GM23338 (cell line): Measurements from ENCODE around the gene PSMA1. TPM values are rescaled to one million over a fixed set of nuclear protein-coding genes. Genes with fewer than 3 reads are reported as not detected.

Source experiments
- ATAC-seq: fragments of 200-7000 bp; cut with Tn5 transposase; 3 replicates; pipeline ENCODE4 v1.9.1; 2020
- DNase-seq: peaks from one replicate; pipeline ENCODE4 v3.0.0-alpha.2; 2015; ENCODE audit warnings: low spot score
- H2AFZ ChIP-seq: fragments of 200-600 bp; sonication (generic); 2 replicates; pipeline ENCODE4 v1.8.0; 2016; ENCODE audit warnings: antibody characterized with exemption, mild to moderate bottlenecking, moderate library complexity
- H3F3A ChIP-seq: fragments of 200-600 bp; sonication (generic); replicated peaks from 2 replicates; pipeline ENCODE4 v1.8.0; 2017; ENCODE audit warnings: antibody characterized with exemption, mixed run types, low read depth
- H3K27ac ChIP-seq: fragments of 200-600 bp; sonication (generic); 2 replicates; pipeline ENCODE4 v1.6.1; 2016; ENCODE audit warnings: low read depth
- H3K27me3 ChIP-seq: fragments of 200-600 bp; sonication (generic); 2 replicates; pipeline ENCODE4 v1.8.0; 2016; ENCODE audit warnings: mild to moderate bottlenecking, mixed run types, moderate library complexity; ENCODE audit not compliant: insufficient read depth
- H3K36me3 ChIP-seq: fragments of 200-600 bp; sonication (generic); 2 replicates; pipeline ENCODE4 v1.8.0; 2016; ENCODE audit warnings: mild to moderate bottlenecking; ENCODE audit not compliant: insufficient read depth
- H3K4me1 ChIP-seq: fragments of 200-600 bp; sonication (generic); 2 replicates; pipeline ENCODE4 v1.8.0; 2016; ENCODE audit warnings: mild to moderate bottlenecking, moderate library complexity; ENCODE audit not compliant: insufficient read depth
- H3K4me2 ChIP-seq: fragments of 200-600 bp; sonication (generic); 2 replicates; pipeline ENCODE4 v1.7.1; 2017; ENCODE audit warnings: mixed run types
- H3K4me3 ChIP-seq: fragments of 200-600 bp; sonication (generic); 2 replicates; pipeline ENCODE4 v1.6.1; 2016; ENCODE audit warnings: mixed run types
- H3K79me2 ChIP-seq: fragments of 200-600 bp; sonication (generic); replicated peaks from 2 replicates; pipeline ENCODE4 v1.8.0; 2017; ENCODE audit warnings: mild to moderate bottlenecking; ENCODE audit not compliant: insufficient read depth
- H3K9me2 ChIP-seq: fragments of 200-600 bp; sonication (generic); 2 replicates; pipeline ENCODE4 v1.8.0; 2017; ENCODE audit not compliant: insufficient read depth
- H4K20me1 ChIP-seq: fragments of 200-600 bp; sonication (generic); replicated peaks from 2 replicates; pipeline ENCODE4 v1.8.0; 2017; ENCODE audit warnings: mild to moderate bottlenecking; ENCODE audit not compliant: insufficient read depth
- H3K27ac Mint-ChIP-seq: 2 replicates; pipeline ENCODE4 v1.8.0; 2020; ENCODE audit warnings: inconsistent platforms, mild to moderate bottlenecking, moderate library complexity, mixed read lengths
- H3K27me3 Mint-ChIP-seq: 3 replicates; pipeline ENCODE4 v1.8.0; 2022; ENCODE audit warnings: low read depth, mild to moderate bottlenecking, moderate library complexity, mixed read lengths, inconsistent platforms; ENCODE audit not compliant: insufficient read depth, poor library complexity
- H3K36me3 Mint-ChIP-seq: 3 replicates; pipeline ENCODE4 v1.8.0; 2021; ENCODE audit warnings: low read depth, mild to moderate bottlenecking, inconsistent platforms, moderate library complexity, mixed read lengths
- H3K4me1 Mint-ChIP-seq: 3 replicates; pipeline ENCODE4 v1.8.0; 2020; ENCODE audit warnings: mild to moderate bottlenecking, inconsistent platforms, mixed read lengths
- H3K4me3 Mint-ChIP-seq: 3 replicates; pipeline ENCODE4 v1.8.0; 2021; ENCODE audit warnings: moderate library complexity, mild to moderate bottlenecking, inconsistent platforms, mixed read lengths
- H3K9me3 Mint-ChIP-seq: 3 replicates; pipeline ENCODE4 v1.8.0; 2020; ENCODE audit warnings: moderate library complexity, mild to moderate bottlenecking, inconsistent platforms, mixed read lengths
- CREB1 ChIP-seq: fragments of 250-450 bp; sonication (Bioruptor Pico); IDR thresholded peaks from 2 replicates; pipeline ENCODE4 v1.5.0; 2020; ENCODE audit warnings: low read depth, mild to moderate bottlenecking, moderate library complexity
- EZH2 ChIP-seq: fragments of 200-600 bp; sonication (generic); IDR thresholded peaks from one replicate; pipeline ENCODE4 v1.8.0; 2017; ENCODE audit warnings: antibody characterized with exemption, mild to moderate bottlenecking, low read depth; ENCODE audit not compliant: unreplicated experiment
- EZH2phosphoT487 ChIP-seq: fragments of 200-600 bp; sonication (generic); IDR thresholded peaks from one replicate; pipeline ENCODE4 v1.8.1; 2018; ENCODE audit warnings: antibody characterized with exemption; ENCODE audit not compliant: unreplicated experiment
- JUNB ChIP-seq: IDR thresholded peaks from one replicate; pipeline ENCODE4 v1.6.1; 2016; ENCODE audit warnings: antibody characterized with exemption; ENCODE audit not compliant: unreplicated experiment
- NANOG ChIP-seq: IDR thresholded peaks from 2 replicates; pipeline ENCODE4 v1.6.1; 2016; ENCODE audit warnings: antibody characterized with exemption, borderline replicate concordance
- POLR2AphosphoS5 ChIP-seq: IDR thresholded peaks from 2 replicates; pipeline ENCODE4 v1.6.1; 2016; ENCODE audit warnings: antibody characterized with exemption, low read depth
- STAT1 ChIP-seq: IDR thresholded peaks from one replicate; pipeline ENCODE4 v1.6.1; 2016; ENCODE audit warnings: antibody characterized with exemption; ENCODE audit not compliant: unreplicated experiment
- ZNF114 ChIP-seq: fragments of 250-450 bp; sonication (Bioruptor Pico); IDR thresholded peaks from 2 replicates; pipeline ENCODE4 v1.5.0; 2020; ENCODE audit warnings: mild to moderate bottlenecking, moderate library complexity
- ZNF331 ChIP-seq: fragments of 250-450 bp; sonication (Bioruptor Pico); IDR thresholded peaks from 2 replicates; pipeline ENCODE4 v1.5.0; 2020; ENCODE audit warnings: low read depth, mild to moderate bottlenecking, moderate library complexity
- polyA plus RNA-seq: library from polyadenylated mRNA; unstranded; fragments of >200 nt; fragmentation: Nextera tagmentation; extraction: Ambion mirVana; gene quantifications from 2 replicates; pipeline ENCODE4 v1.2.1, GENCODE V29; 2016
- total RNA-seq: library from RNA; depleted of rRNA; stranded (reverse); fragments of >200 nt; shearing (Covaris generic); gene quantifications from 2 replicates; pipeline ENCODE4 v1.2.3, GENCODE V29; 2014
- TF ChIP-seq, protein P1 (sequence below): fragments of 250-450 bp; sonication (Bioruptor Pico); IDR thresholded peaks from 2 replicates; pipeline ENCODE4 v1.5.0; 2020; ENCODE audit warnings: mild to moderate bottlenecking, moderate library complexity
- TF ChIP-seq, protein P2 (sequence below): IDR thresholded peaks from one replicate; pipeline ENCODE4 v1.6.1; 2018; ENCODE audit warnings: antibody characterized with exemption; ENCODE audit not compliant: unreplicated experiment
- TF ChIP-seq, protein P3 (sequence below), 2 experiments: fragments of 200-600 bp in 1 of 2; sonication (generic) in 1 of 2; conservative IDR thresholded peaks; 2 replicates each; pipeline versions ENCODE4 v1.5.1 to v1.6.1; 2016 to 2017; ENCODE audit warnings: antibody characterized with exemption in 2 of 2, low read depth in 2 of 2, mild to moderate bottlenecking in 2 of 2, moderate library complexity in 1 of 2
- TF ChIP-seq, protein P4 (sequence below): IDR thresholded peaks from 2 replicates; pipeline ENCODE4 v1.6.1; 2016; ENCODE audit warnings: antibody characterized with exemption

The PSMA1 gene
- total and polyA plus RNA-seq, 2 experiments from 2014 or later = 169 to 338 TPM

GRCh38 chr11:14506532-14506931 is 13.7 kb downstream of the PSMA1 start:
- Mint-ChIP-seq H3K4me3 (no peak overlapping the region), H3K27me3 (peaks cover 3% of the 10 kb centered on the region), H3K9me3 (no peaks in the 10 kb centered on the region), H3K4me1 (no peaks in the 10 kb centered on the region; the same call in 2 of the 3 replicates), H3K36me3 (peaks cover 65% of the 10 kb centered on the region), H3K27ac (no peak overlapping the region)
- no peak overlapping the region for H3K4me3 ChIP-seq
- TF ChIP-seq, protein P1, sequence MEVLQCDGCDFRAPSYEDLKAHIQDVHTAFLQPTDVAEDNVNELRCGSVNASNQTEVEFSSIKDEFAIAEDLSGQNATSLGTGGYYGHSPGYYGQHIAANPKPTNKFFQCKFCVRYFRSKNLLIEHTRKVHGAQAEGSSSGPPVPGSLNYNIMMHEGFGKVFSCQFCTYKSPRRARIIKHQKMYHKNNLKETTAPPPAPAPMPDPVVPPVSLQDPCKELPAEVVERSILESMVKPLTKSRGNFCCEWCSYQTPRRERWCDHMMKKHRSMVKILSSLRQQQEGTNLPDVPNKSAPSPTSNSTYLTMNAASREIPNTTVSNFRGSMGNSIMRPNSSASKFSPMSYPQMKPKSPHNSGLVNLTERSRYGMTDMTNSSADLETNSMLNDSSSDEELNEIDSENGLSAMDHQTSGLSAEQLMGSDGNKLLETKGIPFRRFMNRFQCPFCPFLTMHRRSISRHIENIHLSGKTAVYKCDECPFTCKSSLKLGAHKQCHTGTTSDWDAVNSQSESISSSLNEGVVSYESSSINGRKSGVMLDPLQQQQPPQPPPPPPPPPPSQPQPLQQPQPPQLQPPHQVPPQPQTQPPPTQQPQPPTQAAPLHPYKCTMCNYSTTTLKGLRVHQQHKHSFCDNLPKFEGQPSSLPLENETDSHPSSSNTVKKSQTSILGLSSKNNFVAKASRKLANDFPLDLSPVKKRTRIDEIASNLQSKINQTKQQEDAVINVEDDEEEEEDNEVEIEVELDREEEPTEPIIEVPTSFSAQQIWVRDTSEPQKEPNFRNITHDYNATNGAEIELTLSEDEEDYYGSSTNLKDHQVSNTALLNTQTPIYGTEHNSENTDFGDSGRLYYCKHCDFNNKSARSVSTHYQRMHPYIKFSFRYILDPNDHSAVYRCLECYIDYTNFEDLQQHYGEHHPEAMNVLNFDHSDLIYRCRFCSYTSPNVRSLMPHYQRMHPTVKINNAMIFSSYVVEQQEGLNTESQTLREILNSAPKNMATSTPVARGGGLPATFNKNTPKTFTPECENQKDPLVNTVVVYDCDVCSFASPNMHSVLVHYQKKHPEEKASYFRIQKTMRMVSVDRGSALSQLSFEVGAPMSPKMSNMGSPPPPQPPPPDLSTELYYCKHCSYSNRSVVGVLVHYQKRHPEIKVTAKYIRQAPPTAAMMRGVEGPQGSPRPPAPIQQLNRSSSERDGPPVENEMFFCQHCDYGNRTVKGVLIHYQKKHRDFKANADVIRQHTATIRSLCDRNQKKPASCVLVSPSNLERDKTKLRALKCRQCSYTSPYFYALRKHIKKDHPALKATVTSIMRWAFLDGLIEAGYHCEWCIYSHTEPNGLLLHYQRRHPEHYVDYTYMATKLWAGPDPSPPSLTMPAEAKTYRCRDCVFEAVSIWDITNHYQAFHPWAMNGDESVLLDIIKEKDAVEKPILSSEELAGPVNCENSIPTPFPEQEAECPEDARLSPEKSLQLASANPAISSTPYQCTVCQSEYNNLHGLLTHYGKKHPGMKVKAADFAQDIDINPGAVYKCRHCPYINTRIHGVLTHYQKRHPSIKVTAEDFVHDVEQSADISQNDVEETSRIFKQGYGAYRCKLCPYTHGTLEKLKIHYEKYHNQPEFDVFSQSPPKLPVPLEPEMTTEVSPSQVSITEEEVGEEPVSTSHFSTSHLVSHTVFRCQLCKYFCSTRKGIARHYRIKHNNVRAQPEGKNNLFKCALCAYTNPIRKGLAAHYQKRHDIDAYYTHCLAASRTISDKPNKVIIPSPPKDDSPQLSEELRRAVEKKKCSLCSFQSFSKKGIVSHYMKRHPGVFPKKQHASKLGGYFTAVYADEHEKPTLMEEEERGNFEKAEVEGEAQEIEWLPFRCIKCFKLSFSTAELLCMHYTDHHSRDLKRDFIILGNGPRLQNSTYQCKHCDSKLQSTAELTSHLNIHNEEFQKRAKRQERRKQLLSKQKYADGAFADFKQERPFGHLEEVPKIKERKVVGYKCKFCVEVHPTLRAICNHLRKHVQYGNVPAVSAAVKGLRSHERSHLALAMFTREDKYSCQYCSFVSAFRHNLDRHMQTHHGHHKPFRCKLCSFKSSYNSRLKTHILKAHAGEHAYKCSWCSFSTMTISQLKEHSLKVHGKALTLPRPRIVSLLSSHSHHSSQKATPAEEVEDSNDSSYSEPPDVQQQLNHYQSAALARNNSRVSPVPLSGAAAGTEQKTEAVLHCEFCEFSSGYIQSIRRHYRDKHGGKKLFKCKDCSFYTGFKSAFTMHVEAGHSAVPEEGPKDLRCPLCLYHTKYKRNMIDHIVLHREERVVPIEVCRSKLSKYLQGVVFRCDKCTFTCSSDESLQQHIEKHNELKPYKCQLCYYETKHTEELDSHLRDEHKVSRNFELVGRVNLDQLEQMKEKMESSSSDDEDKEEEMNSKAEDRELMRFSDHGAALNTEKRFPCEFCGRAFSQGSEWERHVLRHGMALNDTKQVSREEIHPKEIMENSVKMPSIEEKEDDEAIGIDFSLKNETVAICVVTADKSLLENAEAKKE = no peak
- no peak for TF ChIP-seq NANOG
- no peak for TF ChIP-seq STAT1
- TF ChIP-seq, protein P2, sequence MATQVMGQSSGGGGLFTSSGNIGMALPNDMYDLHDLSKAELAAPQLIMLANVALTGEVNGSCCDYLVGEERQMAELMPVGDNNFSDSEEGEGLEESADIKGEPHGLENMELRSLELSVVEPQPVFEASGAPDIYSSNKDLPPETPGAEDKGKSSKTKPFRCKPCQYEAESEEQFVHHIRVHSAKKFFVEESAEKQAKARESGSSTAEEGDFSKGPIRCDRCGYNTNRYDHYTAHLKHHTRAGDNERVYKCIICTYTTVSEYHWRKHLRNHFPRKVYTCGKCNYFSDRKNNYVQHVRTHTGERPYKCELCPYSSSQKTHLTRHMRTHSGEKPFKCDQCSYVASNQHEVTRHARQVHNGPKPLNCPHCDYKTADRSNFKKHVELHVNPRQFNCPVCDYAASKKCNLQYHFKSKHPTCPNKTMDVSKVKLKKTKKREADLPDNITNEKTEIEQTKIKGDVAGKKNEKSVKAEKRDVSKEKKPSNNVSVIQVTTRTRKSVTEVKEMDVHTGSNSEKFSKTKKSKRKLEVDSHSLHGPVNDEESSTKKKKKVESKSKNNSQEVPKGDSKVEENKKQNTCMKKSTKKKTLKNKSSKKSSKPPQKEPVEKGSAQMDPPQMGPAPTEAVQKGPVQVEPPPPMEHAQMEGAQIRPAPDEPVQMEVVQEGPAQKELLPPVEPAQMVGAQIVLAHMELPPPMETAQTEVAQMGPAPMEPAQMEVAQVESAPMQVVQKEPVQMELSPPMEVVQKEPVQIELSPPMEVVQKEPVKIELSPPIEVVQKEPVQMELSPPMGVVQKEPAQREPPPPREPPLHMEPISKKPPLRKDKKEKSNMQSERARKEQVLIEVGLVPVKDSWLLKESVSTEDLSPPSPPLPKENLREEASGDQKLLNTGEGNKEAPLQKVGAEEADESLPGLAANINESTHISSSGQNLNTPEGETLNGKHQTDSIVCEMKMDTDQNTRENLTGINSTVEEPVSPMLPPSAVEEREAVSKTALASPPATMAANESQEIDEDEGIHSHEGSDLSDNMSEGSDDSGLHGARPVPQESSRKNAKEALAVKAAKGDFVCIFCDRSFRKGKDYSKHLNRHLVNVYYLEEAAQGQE = no peak
- TF ChIP-seq, protein P3, sequence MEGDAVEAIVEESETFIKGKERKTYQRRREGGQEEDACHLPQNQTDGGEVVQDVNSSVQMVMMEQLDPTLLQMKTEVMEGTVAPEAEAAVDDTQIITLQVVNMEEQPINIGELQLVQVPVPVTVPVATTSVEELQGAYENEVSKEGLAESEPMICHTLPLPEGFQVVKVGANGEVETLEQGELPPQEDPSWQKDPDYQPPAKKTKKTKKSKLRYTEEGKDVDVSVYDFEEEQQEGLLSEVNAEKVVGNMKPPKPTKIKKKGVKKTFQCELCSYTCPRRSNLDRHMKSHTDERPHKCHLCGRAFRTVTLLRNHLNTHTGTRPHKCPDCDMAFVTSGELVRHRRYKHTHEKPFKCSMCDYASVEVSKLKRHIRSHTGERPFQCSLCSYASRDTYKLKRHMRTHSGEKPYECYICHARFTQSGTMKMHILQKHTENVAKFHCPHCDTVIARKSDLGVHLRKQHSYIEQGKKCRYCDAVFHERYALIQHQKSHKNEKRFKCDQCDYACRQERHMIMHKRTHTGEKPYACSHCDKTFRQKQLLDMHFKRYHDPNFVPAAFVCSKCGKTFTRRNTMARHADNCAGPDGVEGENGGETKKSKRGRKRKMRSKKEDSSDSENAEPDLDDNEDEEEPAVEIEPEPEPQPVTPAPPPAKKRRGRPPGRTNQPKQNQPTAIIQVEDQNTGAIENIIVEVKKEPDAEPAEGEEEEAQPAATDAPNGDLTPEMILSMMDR (conservative IDR thresholded peaks at IDR 0.05; ENCODE audit: low read depth in 2 of 2) = no peak
- no peak for TF ChIP-seq JUNB
- no peak for TF ChIP-seq EZH2
- TF ChIP-seq EZH2phosphoT487 = no peak
- TF ChIP-seq ZNF114 (CRISPR knock-in tag) = no peak
- no peak for TF ChIP-seq ZNF331 (CRISPR knock-in tag)
- TF ChIP-seq CREB1 (CRISPR knock-in tag) = no peak
- TF ChIP-seq POLR2AphosphoS5 = no peak
- TF ChIP-seq, protein P4, sequence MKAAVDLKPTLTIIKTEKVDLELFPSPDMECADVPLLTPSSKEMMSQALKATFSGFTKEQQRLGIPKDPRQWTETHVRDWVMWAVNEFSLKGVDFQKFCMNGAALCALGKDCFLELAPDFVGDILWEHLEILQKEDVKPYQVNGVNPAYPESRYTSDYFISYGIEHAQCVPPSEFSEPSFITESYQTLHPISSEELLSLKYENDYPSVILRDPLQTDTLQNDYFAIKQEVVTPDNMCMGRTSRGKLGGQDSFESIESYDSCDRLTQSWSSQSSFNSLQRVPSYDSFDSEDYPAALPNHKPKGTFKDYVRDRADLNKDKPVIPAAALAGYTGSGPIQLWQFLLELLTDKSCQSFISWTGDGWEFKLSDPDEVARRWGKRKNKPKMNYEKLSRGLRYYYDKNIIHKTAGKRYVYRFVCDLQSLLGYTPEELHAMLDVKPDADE = no peak
- H2AFZ ChIP-seq = no peak overlapping the region
- peaks cover 47% of the 10 kb centered on the region for H3K36me3 ChIP-seq
- no peaks in the 10 kb centered on the region for H3K79me2 ChIP-seq
- no peaks in the 10 kb centered on the region for H3K4me1 ChIP-seq
- H4K20me1 ChIP-seq = peaks cover 6% of the 10 kb centered on the region; the same call in 1 of the 2 replicates
- no peak overlapping the region for H3K4me2 ChIP-seq
- no peak overlapping the region for H3K27ac ChIP-seq
- ATAC-seq = no peak
- H3K27me3 ChIP-seq = no peaks in the 10 kb centered on the region
- DNase-seq = no peak
- H3F3A ChIP-seq = no peaks in the 10 kb centered on the region
- H3K9me2 ChIP-seq = no peaks in the 10 kb centered on the region
